ENCODE data around the gene WDR20.

Gene WDR20

GRCh38 chr14:102197317-102197853 is 57.7 kb downstream of the WDR20 start:
- no peak for DNase-seq (ENCODE audit: low read depth in 2 of 2)

- DNase-seq (ENCODE audit: low read depth in 2 of 2), result no peak
Observed at GRCh38 chr14:102200690-102201352, 61.1 kb downstream of the WDR20 start.

GRCh38 chr14:102201353-102201738 is 61.6 kb downstream of the WDR20 start:
- DNase-seq (ENCODE audit: low read depth in 2 of 2), result no peak

- no peak for DNase-seq (ENCODE audit: low read depth in 2 of 2)
Observed at GRCh38 chr14:102201776-102202175, 62.1 kb downstream of the WDR20 start.

- DNase-seq (ENCODE audit: low read depth in 2 of 2), result no peak
Observed at GRCh38 chr14:102202944-102203343, 63.2 kb downstream of the WDR20 start.

- no peak for DNase-seq (ENCODE audit: low read depth in 2 of 2)
Observed at GRCh38 chr14:102203382-102203781, 63.7 kb downstream of the WDR20 start.

GRCh38 chr14:102205560-102205959 is 65.9 kb downstream of the WDR20 start:
- DNase-seq (ENCODE audit: low read depth in 2 of 2), result no peak

GRCh38 chr14:102206918-102207317 is 67.2 kb downstream of the WDR20 start:
- no peak for DNase-seq (ENCODE audit: low read depth in 2 of 2)

GRCh38 chr14:102207831-102208365 is 68.2 kb downstream of the WDR20 start:
- no peak for DNase-seq (ENCODE audit: low read depth in 2 of 2)

- DNase-seq (ENCODE audit: low read depth in 2 of 2), result no peak
Observed at GRCh38 chr14:102208741-102209140, 69.0 kb downstream of the WDR20 start.

- DNase-seq (ENCODE audit: low read depth in 2 of 2), result no peak
Observed at GRCh38 chr14:102209224-102209966, 69.7 kb downstream of the WDR20 start.

GRCh38 chr14:102210421-102211042 is 70.8 kb downstream of the WDR20 start:
- DNase-seq (ENCODE audit: low read depth in 2 of 2), result no peak

- no peak for DNase-seq (ENCODE audit: low read depth in 2 of 2)
Observed at GRCh38 chr14:102211240-102211639, 71.5 kb downstream of the WDR20 start.

GRCh38 chr14:102212356-102212755 is 72.7 kb downstream of the WDR20 start:
- no peak for DNase-seq (ENCODE audit: low read depth in 2 of 2)

GRCh38 chr14:102212845-102213244 is 73.1 kb downstream of the WDR20 start:
- no peak for DNase-seq (ENCODE audit: low read depth in 2 of 2)

GRCh38 chr14:102213470-102213869 is 73.8 kb downstream of the WDR20 start:
- DNase-seq (ENCODE audit: low read depth in 2 of 2), result no peak

- no peak for DNase-seq (ENCODE audit: low read depth in 2 of 2)
Observed at GRCh38 chr14:102213984-102214658, 74.4 kb downstream of the WDR20 start.

GRCh38 chr14:102215071-102215470 is 75.4 kb downstream of the WDR20 start:
- DNase-seq (ENCODE audit: low read depth in 2 of 2), result no peak

GRCh38 chr14:102215576-102216250 is 76.0 kb downstream of the WDR20 start:
- DNase-seq (ENCODE audit: low read depth in 2 of 2), result no peak

- no peak for DNase-seq (ENCODE audit: low read depth in 2 of 2)
Observed at GRCh38 chr14:102217399-102217798, 77.7 kb downstream of the WDR20 start.

GRCh38 chr14:102217987-102218421 is 78.3 kb downstream of the WDR20 start:
- no peak for DNase-seq (ENCODE audit: low read depth in 2 of 2)

Data from stimulated activated CD4-positive, alpha-beta T cell treated with anti-CD3 and anti-CD28 coated beads, Interleukin-1b, Interleukin-23, amount 100 ng/mL, for 1 hour (primary cell).